Thymus (tissue), 11 donors: Measurements from ENCODE around the gene GATAD2A. TPM values are rescaled to one million over a fixed set of nuclear protein-coding genes. Genes with fewer than 3 reads are reported as not detected.

Experiments used
- DNase-seq, 9 donors: peaks; one replicate each; pipeline ENCODE4 v3.0.0-alpha.2; 2013; ENCODE audit warnings: low spot score in 9 of 9, low read depth in 6 of 9, missing footprints in 1 of 9
- H3K27ac ChIP-seq, 2 donors: one replicate each; pipeline ENCODE4 v1.5.1; 2013; ENCODE audit warnings: control low read depth in 1 of 2, low read depth in 1 of 2, low read length in 1 of 2, mild to moderate bottlenecking in 1 of 2, moderate library complexity in 1 of 2
- H3K27me3 ChIP-seq, 2 donors: one replicate each; pipeline ENCODE4 v1.5.1; 2013; ENCODE audit warnings: low read length in 1 of 2; ENCODE audit not compliant: control insufficient read depth in 2 of 2, insufficient read depth in 1 of 2
- H3K36me3 ChIP-seq, 2 donors: one replicate each; pipeline ENCODE4 v1.5.1; 2013; ENCODE audit warnings: low read length in 1 of 2, mild to moderate bottlenecking in 1 of 2, moderate library complexity in 1 of 2; ENCODE audit not compliant: control insufficient read depth in 2 of 2, insufficient read depth in 2 of 2
- H3K4me1 ChIP-seq, 2 donors: one replicate each; pipeline ENCODE4 v1.5.1; 2013; ENCODE audit warnings: low read length in 2 of 2; ENCODE audit not compliant: control insufficient read depth in 2 of 2, insufficient read depth in 2 of 2
- H3K4me3 ChIP-seq, 2 donors: one replicate each; pipeline ENCODE4 v1.5.1; 2013; ENCODE audit warnings: low read length in 2 of 2, control low read depth in 1 of 2, mild to moderate bottlenecking in 1 of 2
- H3K9me3 ChIP-seq, 2 donors: one replicate each; pipeline ENCODE4 v1.5.1; 2013; ENCODE audit warnings: low read length in 1 of 2, mild to moderate bottlenecking in 1 of 2; ENCODE audit not compliant: control insufficient read depth in 2 of 2, insufficient read depth in 1 of 2
- WGBS: extraction: QIAGEN DNeasy Blood & Tissue Kit; methylation state at CpG from one replicate; pipeline ENCODE4 v1.1.7; 2013; 5-methylcytosine and 5-hydroxymethylcytosine counted together
- polyA plus RNA-seq: library from polyadenylated mRNA; stranded (reverse); fragments of 200-250 nt; gene quantifications from one replicate; pipeline ENCODE4 v1.2.3, GENCODE V29; 2013
- total RNA-seq: library from RNA; stranded (reverse); fragments of 120-200 nt; gene quantifications from one replicate; pipeline ENCODE4 v1.2.4, GENCODE V29; 2013
- donor health status: healthy.

GATAD2A gene
- total and polyA plus RNA-seq, 2 donors, result 20.9 to 24.9 TPM

DNA sequence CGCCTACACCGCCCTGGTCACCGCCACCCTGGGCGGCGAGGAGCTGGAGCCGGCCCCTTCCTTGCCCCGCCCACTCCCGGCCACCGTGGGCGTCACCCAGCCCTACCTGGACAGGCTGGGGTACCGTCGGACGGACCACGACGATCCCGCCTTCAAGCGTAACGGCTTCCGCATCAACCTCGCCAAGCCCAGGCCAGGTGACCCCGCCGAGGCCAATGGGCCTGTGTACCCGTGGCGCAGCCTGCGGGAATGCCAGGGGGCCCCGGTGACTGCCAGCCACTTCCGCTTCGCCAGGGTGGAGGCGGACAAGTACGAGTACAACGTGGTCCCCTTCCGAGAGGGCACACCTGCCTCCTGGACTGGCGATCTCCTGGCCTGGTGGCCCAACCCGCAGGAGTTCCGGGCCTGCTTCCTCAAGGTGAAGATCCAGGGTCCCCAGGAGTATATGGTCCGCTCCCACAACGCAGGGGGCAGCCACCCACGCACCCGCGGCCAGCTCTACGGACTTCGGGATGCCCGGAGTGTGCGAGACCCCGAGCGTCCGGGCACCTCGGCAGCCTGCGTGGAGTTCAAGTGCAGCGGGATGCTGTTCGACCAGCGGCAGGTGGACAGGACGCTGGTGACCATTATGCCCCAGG is 139.6 kb downstream of the GATAD2A start:
- Histone ChIP-seq H3K9me3 (peaks cover 3 to 31% of the 10 kb centered on the region in 2 donors), H3K36me3 (no peaks in the 10 kb centered on the region), H3K4me1 (peaks cover 11 to 13% of the 10 kb centered on the region in 2 donors), H3K27me3 (peaks cover 14 to 36% of the 10 kb centered on the region in 2 donors), H3K4me3 (no peak overlapping the region), H3K27ac (no peak overlapping the region)
- DNase-seq, result no peak
- 94% methylated on average over 53 of the region's 53 CpGs for WGBS

DNA sequence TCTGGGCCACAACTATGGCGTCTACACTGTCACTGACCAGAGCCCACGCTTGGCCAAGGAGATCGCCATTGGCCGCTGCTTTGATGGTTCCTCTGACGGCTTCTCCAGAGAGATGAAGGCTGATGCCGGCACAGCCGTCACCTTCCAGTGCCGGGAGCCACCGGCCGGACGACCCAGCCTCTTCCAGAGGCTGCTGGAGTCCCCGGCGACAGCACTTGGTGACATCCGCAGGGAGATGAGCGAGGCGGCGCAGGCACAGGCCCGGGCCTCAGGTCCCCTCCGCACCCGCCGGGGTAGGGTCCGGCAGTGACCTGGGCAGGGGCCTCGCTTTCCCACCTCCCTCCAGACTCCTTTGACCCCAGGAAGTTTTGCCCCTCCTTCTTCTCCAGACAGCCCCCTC is 140.2 kb downstream of the GATAD2A start:
- DNase-seq, result no peak
- 96% methylated on average over 23 of the region's 23 CpGs for WGBS
- Histone ChIP-seq H3K27ac (no peak overlapping the region), H3K27me3 (peaks cover 8 to 30% of the 10 kb centered on the region in 2 donors), H3K4me3 (no peak overlapping the region), H3K36me3 (no peaks in the 10 kb centered on the region), H3K9me3 (peaks cover 3 to 27% of the 10 kb centered on the region in 2 donors), H3K4me1 (peaks cover 9 to 10% of the 10 kb centered on the region in 2 donors)

DNA sequence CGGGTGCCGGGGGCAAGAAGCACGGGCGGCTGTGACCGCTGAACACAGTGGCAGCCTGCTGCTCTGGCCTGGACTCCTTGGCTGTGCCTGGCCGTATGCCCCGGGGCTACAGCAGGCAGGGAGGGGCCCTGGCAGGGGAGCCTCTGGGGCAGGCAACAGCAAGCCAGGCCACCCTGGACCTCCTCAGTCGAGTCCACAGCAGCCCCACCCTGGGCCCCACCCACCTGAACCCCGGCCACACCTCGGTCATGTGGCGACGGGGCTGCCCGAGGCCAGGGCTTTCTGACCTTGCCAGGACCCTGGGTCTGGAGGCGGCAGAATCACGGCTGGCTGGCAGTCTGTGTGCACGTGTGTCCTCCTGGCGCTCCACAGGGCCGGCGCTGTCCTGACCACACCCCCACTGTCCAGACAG is 141.3 kb downstream of the GATAD2A start:
- no peak overlapping the region for H3K27ac ChIP-seq
- H3K9me3 ChIP-seq, result peaks cover 3 to 25% of the 10 kb centered on the region in 2 donors
- peaks cover 0 to 19% of the 10 kb centered on the region in 2 donors for H3K27me3 ChIP-seq
- DNase-seq, result no peak
- WGBS, result 89% methylated on average over 19 of the region's 19 CpGs
- no peaks in the 10 kb centered on the region for H3K4me1 ChIP-seq
- H3K4me3 ChIP-seq, result no peak overlapping the region
- H3K36me3 ChIP-seq, result no peaks in the 10 kb centered on the region

DNA sequence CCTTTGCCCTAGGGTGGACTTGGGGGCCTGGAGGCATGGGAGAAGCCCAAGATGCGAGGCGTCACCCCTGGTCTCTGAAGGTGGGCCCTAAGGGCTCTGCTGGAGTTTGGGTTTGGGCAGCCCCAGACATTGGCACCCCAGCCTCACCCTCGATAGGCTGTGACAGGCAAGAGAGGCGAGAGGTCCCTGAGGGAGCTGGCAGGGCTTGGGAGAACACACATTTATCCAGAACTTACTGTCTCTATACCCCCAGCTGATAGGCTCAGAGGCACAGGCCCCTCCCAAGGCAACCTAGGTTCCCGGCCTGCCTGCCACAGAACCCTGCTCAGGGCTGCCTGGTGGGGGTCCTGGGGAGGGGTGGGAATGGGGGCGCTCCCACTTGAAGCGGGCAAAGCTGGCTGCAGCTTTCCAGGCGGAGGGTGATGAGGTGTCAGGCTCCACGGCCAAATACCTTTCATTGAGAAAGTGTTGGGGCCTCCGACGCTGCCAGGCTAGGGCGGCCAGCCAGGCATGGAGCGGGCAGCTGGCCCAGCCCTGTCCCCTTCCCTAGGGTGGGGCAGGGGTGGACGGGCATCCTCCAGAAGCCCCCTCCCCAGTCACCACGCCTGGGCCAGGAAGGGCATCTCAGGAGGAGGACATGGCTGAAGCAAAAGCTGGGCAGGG is 142.3 kb downstream of the GATAD2A start:
- no peak for DNase-seq
- Histone ChIP-seq H3K27me3 (peaks cover 0 to 13% of the 10 kb centered on the region in 2 donors), H3K9me3 (peaks cover 3 to 25% of the 10 kb centered on the region in 2 donors), H3K27ac (no peak overlapping the region), H3K36me3 (no peaks in the 10 kb centered on the region), H3K4me1 (no peaks in the 10 kb centered on the region), H3K4me3 (no peak overlapping the region)
- WGBS, result 84% methylated on average over 15 of the region's 15 CpGs

DNA sequence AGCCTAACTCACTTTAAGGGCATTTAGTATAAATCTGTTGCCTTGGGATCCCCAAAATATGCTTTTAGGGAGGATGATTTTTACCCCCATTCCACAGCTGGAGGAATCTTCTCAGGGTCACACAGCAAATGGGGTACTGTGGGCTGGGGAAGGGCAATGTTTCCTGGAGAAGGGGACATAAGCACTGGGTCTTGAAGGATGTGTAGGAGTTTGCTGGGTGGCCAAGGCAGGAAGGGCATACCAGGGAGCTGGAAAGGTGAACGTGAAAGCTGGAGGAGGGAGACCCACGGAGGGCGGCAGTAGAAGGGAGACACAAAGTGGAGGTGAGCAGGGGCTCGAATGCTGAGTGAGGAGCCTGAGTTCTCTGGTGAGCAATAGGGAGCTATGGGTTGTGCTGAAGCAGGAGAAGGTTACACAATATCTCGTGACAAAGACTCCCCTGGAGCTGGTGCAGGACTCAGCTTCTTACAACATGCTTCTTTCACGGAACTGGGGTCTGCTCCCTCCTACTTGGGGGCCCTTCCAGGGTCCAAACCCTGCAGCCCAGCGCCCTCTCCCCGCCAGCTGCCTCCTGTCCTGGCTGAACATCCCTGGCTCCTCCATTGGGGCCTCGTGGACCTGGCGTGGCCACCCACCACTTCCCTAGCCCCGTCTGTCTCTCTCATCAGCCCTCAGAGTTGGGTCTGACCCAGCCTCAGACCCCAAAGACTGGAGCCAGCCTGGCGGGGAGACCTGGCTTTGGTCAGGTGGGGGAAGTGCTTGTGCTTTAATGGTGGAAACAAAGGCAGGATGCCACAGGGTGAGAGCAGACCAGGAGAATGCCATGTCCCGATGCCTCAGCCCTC is 143.7 kb downstream of the GATAD2A start:
- Histone ChIP-seq H3K4me3 (no peak overlapping the region), H3K27me3 (peaks cover 0 to 13% of the 10 kb centered on the region in 2 donors), H3K4me1 (no peaks in the 10 kb centered on the region), H3K36me3 (no peaks in the 10 kb centered on the region), H3K9me3 (peaks cover 1 to 20% of the 10 kb centered on the region in 2 donors), H3K27ac (no peak overlapping the region)
- WGBS, result 66% methylated on average over 13 of the region's 13 CpGs
- no peak for DNase-seq

DNA sequence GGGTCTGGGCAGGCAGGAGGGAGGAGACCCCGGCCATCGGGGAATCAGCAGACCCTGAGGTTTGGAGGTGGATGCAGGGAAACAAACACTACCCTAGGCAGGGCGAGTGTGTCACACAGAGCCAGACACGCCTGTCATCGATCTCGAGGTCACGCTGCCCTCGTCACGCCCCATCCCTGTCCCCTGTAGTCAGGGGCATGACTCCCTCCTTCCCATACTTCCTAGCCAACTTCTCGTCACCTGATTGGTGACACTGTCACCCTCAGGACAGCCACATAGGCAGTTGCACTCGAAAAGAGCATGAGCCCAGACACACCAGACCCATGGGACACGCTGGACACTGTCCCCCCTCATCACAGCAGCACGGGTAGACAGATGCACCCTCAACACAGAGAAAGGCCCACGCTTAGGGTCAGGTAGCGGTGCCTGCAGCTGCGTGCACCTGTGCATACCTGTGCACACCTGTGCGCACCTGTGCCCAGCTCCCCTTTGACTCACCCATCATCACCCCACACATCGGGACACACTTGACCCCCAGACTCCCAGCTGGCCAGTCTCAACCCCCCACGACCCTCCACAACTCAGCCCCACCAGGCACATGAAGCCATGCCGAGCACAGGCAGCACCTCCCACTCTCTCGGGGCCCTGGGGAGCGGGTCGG is 144.5 kb downstream of the GATAD2A start:
- no peak for DNase-seq
- peaks cover 0 to 13% of the 10 kb centered on the region in 2 donors for H3K27me3 ChIP-seq
- no peaks in the 10 kb centered on the region for H3K36me3 ChIP-seq
- no peaks in the 10 kb centered on the region for H3K4me1 ChIP-seq
- 86% methylated on average over 23 of the region's 23 CpGs for WGBS
- H3K27ac ChIP-seq, result no peak overlapping the region
- no peak overlapping the region for H3K4me3 ChIP-seq
- H3K9me3 ChIP-seq, result peaks cover under 1 to 13% of the 10 kb centered on the region in 2 donors

DNA sequence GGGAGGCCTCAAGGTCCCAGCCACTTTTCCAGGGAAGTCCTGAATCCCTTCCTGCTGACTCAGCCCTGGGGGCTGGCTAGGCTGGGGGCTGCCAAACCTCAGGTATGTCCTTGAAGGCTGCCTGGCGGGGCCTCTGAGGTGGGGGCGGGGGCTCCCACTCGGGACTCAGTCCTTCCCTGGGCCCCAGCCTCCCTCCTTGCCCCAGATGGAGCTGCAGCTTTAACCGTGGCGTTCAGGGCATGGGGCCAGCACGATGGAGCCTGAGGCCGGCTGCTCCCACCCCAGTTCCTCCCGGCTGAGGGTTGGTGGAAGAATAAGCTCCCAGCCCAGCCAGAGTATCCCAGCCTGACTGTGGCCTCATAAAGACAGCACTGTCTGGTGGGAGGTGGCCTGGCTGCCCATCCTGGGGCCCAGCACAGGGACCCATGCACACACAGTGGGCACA is 145.0 kb downstream of the GATAD2A start:
- H3K27me3 ChIP-seq, result peaks cover 0 to 13% of the 10 kb centered on the region in 2 donors
- peaks cover 0 to 7% of the 10 kb centered on the region in 2 donors for H3K9me3 ChIP-seq
- DNase-seq, result no peak
- H3K36me3 ChIP-seq, result no peaks in the 10 kb centered on the region
- 75% methylated on average over 8 of the region's 8 CpGs for WGBS
- no peak overlapping the region for H3K4me3 ChIP-seq
- no peaks in the 10 kb centered on the region for H3K4me1 ChIP-seq
- H3K27ac ChIP-seq, result no peak overlapping the region

DNA sequence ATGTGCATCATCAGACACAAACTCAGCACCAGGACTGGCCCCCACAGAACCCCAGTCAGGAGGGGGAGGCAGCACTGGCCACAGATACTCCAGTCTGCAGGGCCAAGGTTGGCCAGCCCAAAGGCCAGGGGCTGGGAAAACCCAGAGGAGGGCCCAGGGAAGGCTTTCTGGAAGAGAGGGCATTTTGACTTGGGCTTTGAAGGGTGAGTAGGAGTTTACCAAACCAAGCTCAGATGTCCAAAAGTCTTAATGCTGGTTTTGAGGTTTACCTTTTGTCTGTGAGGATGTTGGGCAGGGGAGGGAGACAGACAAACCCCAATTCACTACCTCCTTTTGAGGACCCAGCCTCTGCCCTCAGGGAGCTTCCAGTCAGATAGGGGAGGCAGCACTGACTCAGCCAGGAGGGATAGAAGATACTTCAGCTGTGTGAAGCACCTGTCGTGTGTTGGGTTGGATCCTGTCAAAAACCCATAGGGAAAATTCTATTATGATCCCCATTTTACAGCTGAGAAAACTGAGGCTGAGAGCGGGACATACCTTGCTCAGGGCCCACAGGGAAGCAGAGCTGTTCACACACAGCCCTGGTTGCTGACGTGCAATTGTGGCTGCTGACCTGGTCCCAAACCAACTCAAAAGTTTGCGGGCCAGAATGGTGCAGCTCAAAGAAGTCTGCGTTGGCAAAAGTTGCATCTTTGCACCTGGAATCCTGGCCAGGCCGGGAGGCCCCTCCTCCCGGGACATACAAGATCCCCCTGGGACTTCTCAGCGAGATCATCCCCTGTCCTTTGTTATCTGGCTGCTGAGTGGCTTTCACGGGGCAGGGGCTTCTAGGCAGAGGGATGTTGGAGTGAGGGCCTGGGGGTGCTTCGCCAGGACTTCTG is 145.7 kb downstream of the GATAD2A start:
- WGBS, result 90% methylated on average over 10 of the region's 10 CpGs
- no peaks in the 10 kb centered on the region for H3K36me3 ChIP-seq
- peaks cover 0 to 4% of the 10 kb centered on the region in 2 donors for H3K9me3 ChIP-seq
- H3K4me1 ChIP-seq, result no peaks in the 10 kb centered on the region
- peaks cover 0 to 13% of the 10 kb centered on the region in 2 donors for H3K27me3 ChIP-seq
- no peak for DNase-seq
- H3K4me3 ChIP-seq, result no peak overlapping the region
- H3K27ac ChIP-seq, result no peak overlapping the region
